ENCODE measurements around the gene CAB39. TPM values are rescaled to one million over a fixed set of nuclear protein-coding genes. Genes with fewer than 3 reads are reported as not detected.

Gene CAB39
- total RNA-seq, 1 donor from 2014 or later: 92.2 TPM

DNA sequence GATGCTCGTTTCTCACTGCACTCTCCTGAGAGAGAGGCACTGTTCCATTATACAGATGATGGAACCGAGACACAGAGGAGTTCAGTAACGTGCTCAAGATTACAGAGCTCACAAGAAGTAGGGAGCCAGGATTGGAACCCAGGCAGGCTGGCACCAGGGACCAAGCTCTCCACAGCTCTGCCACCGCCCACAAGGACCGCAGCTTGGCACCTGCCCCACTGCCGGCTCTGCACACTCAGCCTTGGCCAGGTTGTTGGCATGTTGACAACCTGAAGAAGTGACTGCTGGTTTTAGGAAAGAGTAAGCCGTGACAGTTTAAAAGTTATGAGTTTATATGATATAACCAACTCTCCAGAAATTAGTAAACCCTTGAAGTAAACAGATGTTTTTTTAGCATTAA lies 104.1 kb downstream of the CAB39 start:
- Histone ChIP-seq H3K9me3 (replicated peaks) (no peaks in the 10 kb centered on the region), H3K27me3 (ENCODE audit: low read depth) (no peaks in the 10 kb centered on the region), H3K36me3 (peaks cover 64% of the 10 kb centered on the region), H3K4me3 (no peak overlapping the region), H3K4me1 (peaks cover 10% of the 10 kb centered on the region), H3K27ac (replicated peaks) (no peak overlapping the region)
- peak; percentile 35 for DNase-seq
- intact Hi-C loops (cut with micrococcal nuclease): no loop called here
- no peak for TF ChIP-seq CTCF (IDR thresholded peaks at IDR 0.05; ENCODE audit: borderline replicate concordance)

DNA sequence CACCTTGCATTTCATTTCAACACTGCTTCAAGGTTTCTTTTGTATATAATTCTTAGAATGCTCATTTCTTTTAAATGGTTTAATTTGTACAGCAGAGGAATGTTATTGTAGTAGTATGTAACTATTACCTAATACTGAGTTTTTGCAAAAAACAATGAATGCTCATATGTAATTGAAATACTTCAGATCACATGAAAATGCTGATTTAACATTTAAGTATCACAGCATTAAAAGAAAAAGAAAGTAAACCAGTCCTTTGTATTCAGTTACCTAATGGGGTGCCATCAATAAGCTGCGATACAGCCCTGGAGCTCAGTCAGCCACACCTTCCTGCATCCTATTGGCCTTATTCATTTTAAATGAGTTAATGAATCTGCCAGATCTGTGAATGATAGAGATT lies 106.8 kb downstream of the CAB39 start:
- H3K36me3 ChIP-seq: peaks cover 45% of the 10 kb centered on the region

GRCh38 chr2:230821261-230821990 lies 108.8 kb downstream of the CAB39 start:
- Histone ChIP-seq H3K27me3 (ENCODE audit: low read depth) (peaks cover 16% of the 10 kb centered on the region), H3K27ac (replicated peaks) (no peak overlapping the region), H3K4me3 (no peak overlapping the region), H3K9me3 (replicated peaks) (no peaks in the 10 kb centered on the region), H3K4me1 (peaks cover 10% of the 10 kb centered on the region), H3K36me3 (peaks cover 33% of the 10 kb centered on the region)
- no peak for TF ChIP-seq CTCF (IDR thresholded peaks at IDR 0.05; ENCODE audit: borderline replicate concordance)
- intact Hi-C loops (cut with micrococcal nuclease): no loop called here
- DNase-seq: no peak

More for the DNA sequence above, 106.8 kb downstream of the CAB39 start:
- intact Hi-C loops (cut with micrococcal nuclease): no loop called here
- Histone ChIP-seq H3K27ac (replicated peaks) (no peak overlapping the region), H3K4me3 (no peak overlapping the region), H3K4me1 (peaks cover 12% of the 10 kb centered on the region), H3K27me3 (ENCODE audit: low read depth) (no peaks in the 10 kb centered on the region), H3K9me3 (replicated peaks) (no peaks in the 10 kb centered on the region)
- TF ChIP-seq CTCF (IDR thresholded peaks at IDR 0.05; ENCODE audit: borderline replicate concordance): no peak
- DNase-seq: no peak

- Histone ChIP-seq H3K27me3 (ENCODE audit: low read depth) (peaks cover 22% of the 10 kb centered on the region), H3K9me3 (replicated peaks) (no peaks in the 10 kb centered on the region), H3K36me3 (peaks cover 31% of the 10 kb centered on the region), H3K4me1 (peaks cover 7% of the 10 kb centered on the region), H3K27ac (replicated peaks) (no peak overlapping the region), H3K4me3 (no peak overlapping the region)
- no peak for DNase-seq
- intact Hi-C loops (cut with micrococcal nuclease): no loop called here
- no peak for TF ChIP-seq CTCF (IDR thresholded peaks at IDR 0.05; ENCODE audit: borderline replicate concordance)
Measured at GRCh38 chr2:230821991-230822520, 109.4 kb downstream of the CAB39 start.

GRCh38 chr2:230823264-230823964 lies 110.8 kb downstream of the CAB39 start:
- H3K9me3 ChIP-seq (replicated peaks): no peaks in the 10 kb centered on the region
- no peak overlapping the region for H3K4me3 ChIP-seq
- intact Hi-C loops (cut with micrococcal nuclease): no loop called here

More at GRCh38 chr2:230823264-230823964, 110.8 kb downstream of the CAB39 start:
- no peak for TF ChIP-seq CTCF (IDR thresholded peaks at IDR 0.05; ENCODE audit: borderline replicate concordance)
- Histone ChIP-seq H3K27me3 (ENCODE audit: low read depth) (peaks cover 36% of the 10 kb centered on the region), H3K27ac (replicated peaks) (no peak overlapping the region), H3K4me1 (peaks cover 14% of the 10 kb centered on the region), H3K36me3 (peaks cover 17% of the 10 kb centered on the region)
- no peak for DNase-seq

Data from left ventricle myocardium inferior (tissue), 1 donor.